Measurements from ENCODE around the gene STK25. TPM values are rescaled to one million over a fixed set of nuclear protein-coding genes. Genes with fewer than 3 reads are reported as not detected.

STK25 gene
- total RNA-seq, 2 donors from 2014 or later = 87.8 to 144 TPM

DNA sequence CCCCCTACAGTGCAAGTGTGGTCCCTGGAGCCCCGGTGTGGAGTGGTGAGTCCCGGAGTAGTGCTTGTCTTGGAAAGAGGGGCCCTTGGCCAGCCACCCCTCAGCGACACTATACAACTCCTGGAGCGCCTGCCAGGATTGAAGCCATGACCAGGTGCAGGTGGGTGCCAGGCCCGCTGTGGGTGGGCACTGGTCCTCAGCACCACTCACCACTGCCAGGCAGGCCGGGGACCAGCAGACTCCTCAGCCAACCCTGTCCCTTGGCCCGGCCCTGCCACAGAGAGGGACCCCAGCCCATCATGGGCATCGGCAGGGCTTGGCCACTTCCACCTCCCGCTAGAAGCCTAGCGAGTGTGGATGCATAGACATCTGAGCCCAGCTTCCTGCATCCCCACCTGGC is 42.2 kb downstream of the STK25 start:
- Histone ChIP-seq H3K4me3 (no peak overlapping the region), H3K9me3 (no peaks in the 10 kb centered on the region), H3K9ac (ENCODE audit: low read depth in 2 of 2, low read length in 2 of 2) (no peak overlapping the region), H3K36me3 (no peaks in the 10 kb centered on the region), H3K4me1 (no peaks in the 10 kb centered on the region), H3K27ac (no peak overlapping the region), H3K27me3 (no peaks in the 10 kb centered on the region)
- DNase-seq = no peak
- intact Hi-C loops (cut with DNase I) = no loop called here
- TF ChIP-seq, protein P1, sequence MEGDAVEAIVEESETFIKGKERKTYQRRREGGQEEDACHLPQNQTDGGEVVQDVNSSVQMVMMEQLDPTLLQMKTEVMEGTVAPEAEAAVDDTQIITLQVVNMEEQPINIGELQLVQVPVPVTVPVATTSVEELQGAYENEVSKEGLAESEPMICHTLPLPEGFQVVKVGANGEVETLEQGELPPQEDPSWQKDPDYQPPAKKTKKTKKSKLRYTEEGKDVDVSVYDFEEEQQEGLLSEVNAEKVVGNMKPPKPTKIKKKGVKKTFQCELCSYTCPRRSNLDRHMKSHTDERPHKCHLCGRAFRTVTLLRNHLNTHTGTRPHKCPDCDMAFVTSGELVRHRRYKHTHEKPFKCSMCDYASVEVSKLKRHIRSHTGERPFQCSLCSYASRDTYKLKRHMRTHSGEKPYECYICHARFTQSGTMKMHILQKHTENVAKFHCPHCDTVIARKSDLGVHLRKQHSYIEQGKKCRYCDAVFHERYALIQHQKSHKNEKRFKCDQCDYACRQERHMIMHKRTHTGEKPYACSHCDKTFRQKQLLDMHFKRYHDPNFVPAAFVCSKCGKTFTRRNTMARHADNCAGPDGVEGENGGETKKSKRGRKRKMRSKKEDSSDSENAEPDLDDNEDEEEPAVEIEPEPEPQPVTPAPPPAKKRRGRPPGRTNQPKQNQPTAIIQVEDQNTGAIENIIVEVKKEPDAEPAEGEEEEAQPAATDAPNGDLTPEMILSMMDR (IDR thresholded peaks at IDR 0.05) = no peak

DNA sequence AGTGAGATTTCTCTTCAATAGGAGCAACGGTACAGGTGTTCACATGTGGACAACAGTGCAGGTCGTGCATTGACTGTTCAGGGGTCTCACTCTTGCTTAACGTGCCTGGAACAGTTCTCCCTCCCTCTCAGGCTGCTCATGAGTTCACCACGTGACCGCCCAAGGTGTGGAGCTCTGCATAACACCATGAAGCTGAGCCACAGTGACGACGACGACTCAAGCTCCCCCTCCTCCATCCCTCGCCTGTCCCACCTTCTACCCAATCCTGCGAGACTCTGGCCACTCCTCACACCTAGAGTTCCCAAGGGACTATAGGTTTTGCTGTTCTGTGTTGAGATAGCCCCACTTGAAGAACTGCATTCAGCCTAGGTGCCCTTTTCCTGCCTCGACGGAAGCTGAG is 42.8 kb downstream of the STK25 start:
- no peaks in the 10 kb centered on the region for H3K9me3 ChIP-seq
- H3K27me3 ChIP-seq = no peaks in the 10 kb centered on the region
- no peak overlapping the region for H3K4me3 ChIP-seq
- H3K27ac ChIP-seq = no peak overlapping the region
- no peak overlapping the region for H3K9ac ChIP-seq (ENCODE audit: low read depth in 2 of 2, low read length in 2 of 2)
- DNase-seq = no peak
- intact Hi-C loops (cut with DNase I) = no loop called here
- H3K36me3 ChIP-seq = no peaks in the 10 kb centered on the region
- TF ChIP-seq, protein P1 (IDR thresholded peaks at IDR 0.05) = no peak
- no peaks in the 10 kb centered on the region for H3K4me1 ChIP-seq

DNA sequence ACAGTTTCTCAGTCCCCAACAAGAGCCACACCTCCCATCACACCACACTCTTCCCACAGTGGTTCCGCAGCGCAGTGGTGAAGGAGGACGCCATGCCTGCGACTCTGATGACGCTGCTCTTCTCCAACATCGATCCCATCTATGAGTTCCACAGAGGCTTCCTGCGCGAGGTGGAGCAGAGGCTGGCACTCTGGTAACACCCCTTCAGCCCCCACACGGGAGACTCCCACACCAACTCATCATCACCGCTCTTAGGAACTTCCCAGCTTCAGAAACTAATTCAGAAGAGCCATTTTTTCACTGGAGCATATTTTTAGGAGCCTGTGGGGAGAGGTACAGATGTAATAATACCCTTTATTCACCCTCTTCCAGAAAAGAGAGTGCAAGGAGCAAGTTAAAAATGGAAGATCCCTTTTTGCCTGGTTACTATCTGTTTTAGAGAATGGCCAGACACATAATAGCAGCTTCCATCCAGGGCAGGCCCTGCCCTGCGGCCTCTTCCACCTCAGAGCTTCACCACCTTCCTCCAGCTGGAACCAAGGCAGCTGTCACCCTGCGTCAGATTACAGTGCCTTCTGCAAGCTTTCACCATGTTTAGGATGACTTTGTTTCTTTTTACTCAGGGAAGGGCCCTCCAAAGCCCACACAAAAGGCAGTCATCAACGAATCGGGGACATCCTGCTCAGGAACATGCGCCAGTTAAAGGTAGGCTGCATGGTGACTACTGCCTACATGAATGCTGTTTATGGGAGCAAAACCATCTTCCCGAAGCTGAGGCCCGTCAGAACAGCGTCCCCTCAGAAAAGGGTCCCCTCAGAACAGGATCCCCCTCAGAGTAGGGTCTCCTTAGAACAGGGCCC is 44.9 kb downstream of the STK25 start:
- Histone ChIP-seq H3K4me1 (no peaks in the 10 kb centered on the region), H3K9me3 (no peaks in the 10 kb centered on the region), H3K27ac (no peak overlapping the region), H3K9ac (ENCODE audit: low read depth in 2 of 2, low read length in 2 of 2) (no peak overlapping the region), H3K36me3 (no peaks in the 10 kb centered on the region), H3K27me3 (no peaks in the 10 kb centered on the region), H3K4me3 (no peak overlapping the region)
- TF ChIP-seq, protein P1 (IDR thresholded peaks at IDR 0.05) = no peak
- intact Hi-C loops (cut with DNase I) = no loop called here
- DNase-seq = no peak

DNA sequence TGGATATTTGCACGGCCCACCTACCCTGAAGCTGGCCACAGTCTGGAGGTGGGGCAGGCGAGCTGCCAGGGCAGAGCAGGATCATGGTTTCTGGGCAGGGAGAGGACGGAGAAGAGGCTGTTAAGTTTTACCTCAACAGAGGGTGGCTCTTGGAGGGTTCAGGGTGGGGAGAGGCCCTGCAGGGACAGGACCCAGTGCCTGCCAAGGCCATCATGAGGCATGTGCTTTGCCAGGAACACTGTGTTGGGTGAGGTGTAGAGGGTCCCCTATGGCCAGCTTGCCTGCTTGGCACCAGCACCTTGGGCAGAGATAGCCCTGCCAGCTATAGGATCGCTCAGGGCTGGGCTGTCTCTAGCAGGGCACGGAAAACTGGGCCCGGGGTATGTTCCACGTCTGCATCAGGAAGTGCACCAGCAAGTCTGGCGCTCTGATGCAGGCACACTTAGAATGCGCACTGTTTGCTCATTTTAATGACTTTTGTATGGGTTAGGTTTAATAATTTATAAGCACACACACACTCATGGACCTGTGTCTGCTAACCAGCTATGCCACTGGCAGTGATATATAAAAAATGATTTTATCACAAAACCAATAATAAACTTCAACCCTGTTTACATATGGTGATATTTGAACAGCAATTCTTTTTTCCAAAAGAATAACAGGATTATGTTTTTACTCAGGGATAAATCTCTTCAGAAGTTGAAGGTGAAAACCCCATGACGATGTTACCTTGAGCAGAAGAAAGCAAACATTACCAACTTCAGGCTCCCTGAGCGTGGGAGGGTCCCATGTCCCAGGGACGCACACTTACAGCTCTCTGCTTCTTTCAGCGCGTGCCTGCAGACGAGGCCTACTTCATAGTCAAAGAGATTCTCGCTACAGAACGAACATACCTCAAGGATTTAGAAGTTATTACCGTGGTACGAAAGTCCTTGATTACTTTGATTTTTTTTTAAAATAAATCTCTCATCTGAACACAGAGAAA is 46.4 kb downstream of the STK25 start:
- no peaks in the 10 kb centered on the region for H3K27me3 ChIP-seq
- TF ChIP-seq, protein P1 (IDR thresholded peaks at IDR 0.05) = no peak
- peak; percentile 27 for DNase-seq
- no peaks in the 10 kb centered on the region for H3K9me3 ChIP-seq
- intact Hi-C loops (cut with DNase I) = no loop called here
- no peak overlapping the region for H3K4me3 ChIP-seq
- no peak overlapping the region for H3K9ac ChIP-seq (ENCODE audit: low read depth in 2 of 2, low read length in 2 of 2)
- no peaks in the 10 kb centered on the region for H3K36me3 ChIP-seq
- H3K4me1 ChIP-seq = no peaks in the 10 kb centered on the region
- H3K27ac ChIP-seq = no peak overlapping the region

DNA sequence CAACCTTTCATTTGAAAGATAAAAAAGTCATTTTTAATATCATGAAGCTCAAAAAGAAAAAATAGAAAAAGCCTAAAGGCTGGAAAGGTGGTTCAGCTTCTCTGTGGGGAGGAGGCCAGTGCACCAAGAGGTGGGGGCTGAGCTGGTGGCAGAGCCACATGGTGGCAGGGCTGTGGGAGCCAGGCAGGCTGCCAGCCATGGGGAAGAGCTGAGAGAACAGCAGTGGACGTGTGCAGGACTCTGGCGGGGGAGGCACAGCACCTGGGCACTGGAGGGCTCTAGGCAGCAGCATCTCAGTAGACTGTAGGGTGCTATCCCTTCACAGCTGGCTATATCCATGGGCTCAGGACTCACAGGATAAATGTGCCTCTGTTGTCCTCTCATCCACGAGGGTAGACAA is 47.8 kb downstream of the STK25 start:
- Histone ChIP-seq H3K9me3 (no peaks in the 10 kb centered on the region), H3K9ac (ENCODE audit: low read depth in 2 of 2, low read length in 2 of 2) (no peak overlapping the region), H3K27me3 (no peaks in the 10 kb centered on the region), H3K4me1 (no peaks in the 10 kb centered on the region), H3K27ac (no peak overlapping the region), H3K36me3 (no peaks in the 10 kb centered on the region), H3K4me3 (no peak overlapping the region)
- DNase-seq = no peak
- intact Hi-C loops (cut with DNase I) = no loop called here
- TF ChIP-seq, protein P1 (IDR thresholded peaks at IDR 0.05) = no peak

Data from colonic mucosa (tissue), 4 donors.